Right atrium auricular region (tissue), 2 donors: ENCODE data around the gene NAB1. TPM values are rescaled to one million over a fixed set of nuclear protein-coding genes. Genes with fewer than 3 reads are reported as not detected.
"Not testable (repeated sequence)": the region's sequence is repeated elsewhere in the genome, so short reads cannot be mapped to it uniquely, and the experiment has no call there.

Source experiments
- DNase-seq: peaks from one replicate; pipeline ENCODE4 v3.0.0-alpha.2; 2019; ENCODE audit warnings: low spot score
- H3K27ac ChIP-seq, 2 donors: fragments of 200-600 bp; sonication (generic); 1 replicate in 1 of 2; 2 replicates in 1 of 2; pipeline ENCODE4 v1.5.1; 2016 to 2019
- H3K27me3 ChIP-seq, 2 donors: fragments of 200-600 bp; sonication (generic); one replicate each; pipeline versions ENCODE4 v1.5.1 to v1.6.0; 2017 to 2019
- H3K36me3 ChIP-seq: fragments of 200-600 bp; sonication (generic); one replicate; pipeline ENCODE4 v1.5.1; 2016
- H3K4me1 ChIP-seq, 2 donors: fragments of 200-600 bp; sonication (generic); one replicate each; pipeline versions ENCODE4 v1.5.1 to v1.6.0; 2017 to 2019
- H3K4me3 ChIP-seq, 2 donors: fragments of 200-600 bp; sonication (generic); 1 replicate in 1 of 2; 2 replicates in 1 of 2; pipeline ENCODE4 v1.5.1; 2017 to 2019; ENCODE audit warnings: mild to moderate bottlenecking in 1 of 2, moderate library complexity in 1 of 2
- H3K9me3 ChIP-seq, 2 donors: fragments of 200-600 bp; sonication (generic); one replicate each; pipeline ENCODE4 v1.5.1; 2019
- CTCF ChIP-seq, 2 donors: fragments of 200-600 bp; sonication (generic); IDR thresholded peaks; one replicate each; pipeline ENCODE4 v1.5.1; 2019; ENCODE audit warnings: antibody characterized with exemption in 2 of 2
- total RNA-seq, 2 donors: library from RNA; depleted of rRNA; stranded (reverse); fragments of >200 nt; gene quantifications; one replicate each; pipeline ENCODE4 v1.1.0, GENCODE V29; 2016

NAB1 gene
- total RNA-seq, 2 donors from 2014 or later: 37.0 to 64.4 TPM

- TF ChIP-seq CTCF (IDR thresholded peaks at IDR 0.05): no peak
- H3K27ac ChIP-seq: no peak overlapping the region
- DNase-seq: no peak
- H3K36me3 ChIP-seq: no peaks in the 10 kb centered on the region
- H3K4me3 ChIP-seq: no peak overlapping the region
- H3K27me3 ChIP-seq: no peaks in the 10 kb centered on the region
- H3K9me3 ChIP-seq: no peaks in the 10 kb centered on the region
- H3K4me1 ChIP-seq: no peaks in the 10 kb centered on the region
Measured at GRCh38 chr2:190697421-190697820, 48.5 kb downstream of the NAB1 start.

- no peaks in the 10 kb centered on the region for H3K36me3 ChIP-seq
- no peak overlapping the region for H3K27ac ChIP-seq
- TF ChIP-seq CTCF (IDR thresholded peaks at IDR 0.05): peak; percentile 20 to 51
- no peak overlapping the region for H3K4me3 ChIP-seq
- H3K4me1 ChIP-seq: no peaks in the 10 kb centered on the region
- no peaks in the 10 kb centered on the region for H3K9me3 ChIP-seq
- DNase-seq: no peak
- H3K27me3 ChIP-seq: no peaks in the 10 kb centered on the region
Measured at GRCh38 chr2:190698895-190699294, 50.0 kb downstream of the NAB1 start.

- Histone ChIP-seq H3K9me3 (no peaks in the 10 kb centered on the region), H3K36me3 (no peaks in the 10 kb centered on the region), H3K4me1 (no peaks in the 10 kb centered on the region), H3K27me3 (no peaks in the 10 kb centered on the region), H3K4me3 (no peak overlapping the region), H3K27ac (no peak overlapping the region)
- no peak for DNase-seq
- TF ChIP-seq CTCF (IDR thresholded peaks at IDR 0.05): no peak
Measured at GRCh38 chr2:190701586-190701985, 52.7 kb downstream of the NAB1 start.

- no peak for TF ChIP-seq CTCF (IDR thresholded peaks at IDR 0.05)
- Histone ChIP-seq H3K27me3 (no peaks in the 10 kb centered on the region), H3K27ac (no peak overlapping the region), H3K9me3 (no peaks in the 10 kb centered on the region), H3K36me3 (no peaks in the 10 kb centered on the region), H3K4me3 (no peak overlapping the region), H3K4me1 (no peaks in the 10 kb centered on the region)
- no peak for DNase-seq
Measured at GRCh38 chr2:190705280-190705679, 56.4 kb downstream of the NAB1 start.

- H3K27me3 ChIP-seq: no peaks in the 10 kb centered on the region
Measured at GRCh38 chr2:190707726-190708125, 58.8 kb downstream of the NAB1 start.

GRCh38 chr2:190708650-190709049 lies 59.8 kb downstream of the NAB1 start:
- not testable (repeated sequence) for DNase-seq, H3K9me3 ChIP-seq, H3K4me1 ChIP-seq

More at GRCh38 chr2:190707726-190708125, 58.8 kb downstream of the NAB1 start:
- no peak overlapping the region for H3K27ac ChIP-seq
- no peak for TF ChIP-seq CTCF (IDR thresholded peaks at IDR 0.05)
- no peak overlapping the region for H3K4me3 ChIP-seq
- no peaks in the 10 kb centered on the region for H3K36me3 ChIP-seq
- no peak for DNase-seq
- H3K9me3 ChIP-seq: no peaks in the 10 kb centered on the region
- no peaks in the 10 kb centered on the region for H3K4me1 ChIP-seq

More at GRCh38 chr2:190708650-190709049, 59.8 kb downstream of the NAB1 start:
- not testable (repeated sequence) for H3K27me3 ChIP-seq, H3K36me3 ChIP-seq, H3K4me3 ChIP-seq, H3K27ac ChIP-seq
